GM12891 (cell line): Measurements from ENCODE around the gene CELF6.

Source experiments
- PAX5 ChIP-seq: IDR thresholded peaks from 2 replicates; pipeline ENCODE4 v1.6.1; 2011; ENCODE audit warnings: low read length, moderate library complexity, mild to moderate bottlenecking; ENCODE audit not compliant: insufficient read depth, severe bottlenecking
- POLR2A ChIP-seq: IDR thresholded peaks from 2 replicates; pipeline ENCODE4 v1.6.1; 2011; ENCODE audit warnings: low read depth, low read length, control low read depth
- POLR2AphosphoS5 ChIP-seq: IDR thresholded peaks from 2 replicates; pipeline ENCODE4 v1.6.1; 2011; ENCODE audit warnings: low read depth, low read length, control low read depth
- POU2F2 ChIP-seq: IDR thresholded peaks from 2 replicates; pipeline ENCODE4 v1.6.1; 2011; ENCODE audit warnings: low read depth, mild to moderate bottlenecking, control low read depth, low read length, moderate library complexity
- SPI1 ChIP-seq: IDR thresholded peaks from 2 replicates; pipeline ENCODE4 v1.6.1; 2011; ENCODE audit warnings: low read depth, low read length, control low read depth
- TAF1 ChIP-seq: IDR thresholded peaks from 2 replicates; pipeline ENCODE4 v1.6.1; 2011; ENCODE audit warnings: low read depth, low read length, control low read depth

GRCh38 chr15:72315706-72316370, 4.1 kb downstream of the CELF6 start:
- no peak for TF ChIP-seq POLR2AphosphoS5
- TF ChIP-seq POLR2A, result no peak
- no peak for TF ChIP-seq SPI1
- no peak for TF ChIP-seq TAF1
- no peak for TF ChIP-seq PAX5
- TF ChIP-seq POU2F2, result no peak
